Right lobe of liver (tissue), 4 donors: ENCODE data around the gene NT5DC4.

Source experiments
- POLR2A ChIP-seq: fragments of 450-650 bp; IDR thresholded peaks from one replicate; pipeline ENCODE4 v1.6.1; 2017; ENCODE audit warnings: antibody characterized with exemption, mild to moderate bottlenecking
- TF ChIP-seq, protein P1 (sequence below), 4 donors: fragments of 200-600 bp in 3 of 4; fragments of 450-650 bp in 1 of 4; IDR thresholded peaks; one replicate each; pipeline versions ENCODE4 v1.5.1 to v1.8.0; 2016 to 2022; ENCODE audit warnings: antibody characterized with exemption in 4 of 4, mild to moderate bottlenecking in 2 of 4
- donor health status: DM: no; HTN: no; CAD: no.
- donor health status: DM: no; HTN: no; CAD: no.
- donor health status: DM: no; HTN: yes; CAD: no.

- TF ChIP-seq, protein P1, sequence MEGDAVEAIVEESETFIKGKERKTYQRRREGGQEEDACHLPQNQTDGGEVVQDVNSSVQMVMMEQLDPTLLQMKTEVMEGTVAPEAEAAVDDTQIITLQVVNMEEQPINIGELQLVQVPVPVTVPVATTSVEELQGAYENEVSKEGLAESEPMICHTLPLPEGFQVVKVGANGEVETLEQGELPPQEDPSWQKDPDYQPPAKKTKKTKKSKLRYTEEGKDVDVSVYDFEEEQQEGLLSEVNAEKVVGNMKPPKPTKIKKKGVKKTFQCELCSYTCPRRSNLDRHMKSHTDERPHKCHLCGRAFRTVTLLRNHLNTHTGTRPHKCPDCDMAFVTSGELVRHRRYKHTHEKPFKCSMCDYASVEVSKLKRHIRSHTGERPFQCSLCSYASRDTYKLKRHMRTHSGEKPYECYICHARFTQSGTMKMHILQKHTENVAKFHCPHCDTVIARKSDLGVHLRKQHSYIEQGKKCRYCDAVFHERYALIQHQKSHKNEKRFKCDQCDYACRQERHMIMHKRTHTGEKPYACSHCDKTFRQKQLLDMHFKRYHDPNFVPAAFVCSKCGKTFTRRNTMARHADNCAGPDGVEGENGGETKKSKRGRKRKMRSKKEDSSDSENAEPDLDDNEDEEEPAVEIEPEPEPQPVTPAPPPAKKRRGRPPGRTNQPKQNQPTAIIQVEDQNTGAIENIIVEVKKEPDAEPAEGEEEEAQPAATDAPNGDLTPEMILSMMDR (IDR thresholded peaks at IDR 0.05): no peak
- TF ChIP-seq POLR2A: no peak
Measured at GRCh38 chr2:112787294-112787693, 66.5 kb downstream of the NT5DC4 start.
